ENCODE results near the gene NRG2. TPM values are rescaled to one million over a fixed set of nuclear protein-coding genes. Genes with fewer than 3 reads are reported as not detected.
A peak's percentile ranks its signal among the peaks of the same experiment; 100 is the strongest.

The NRG2 gene
- total RNA-seq, 2 experiments from 2014 or later = 0.11 to 0.14 TPM

DNA sequence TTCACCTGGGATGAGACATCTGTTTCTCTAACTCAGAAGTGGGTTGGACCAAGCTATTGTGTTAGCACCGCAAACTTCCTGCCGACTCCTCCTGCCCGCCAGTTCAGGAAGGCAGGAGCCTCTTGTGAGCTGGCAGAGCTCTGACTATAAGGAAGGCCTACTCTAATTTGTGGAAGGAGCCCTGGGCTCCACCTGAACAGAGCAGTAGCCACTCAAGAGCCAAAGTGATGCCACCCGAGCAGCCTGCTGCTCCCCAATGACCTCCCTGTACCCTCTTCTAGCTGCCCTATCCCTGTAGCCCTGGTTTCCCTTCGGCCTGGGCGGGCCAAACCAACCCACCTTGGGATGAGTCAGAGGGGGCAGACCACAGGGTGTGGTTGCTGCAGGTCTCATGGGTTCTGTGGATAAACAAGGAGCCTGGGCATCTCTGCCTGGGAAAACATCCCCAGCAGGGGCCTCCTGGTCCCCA lies 165.9 kb downstream of the NRG2 start:
- CTCF ChIA-PET = interaction anchor here (1.3 kb wide), 2 partner anchors 13 to 92 kb away, joined by 4 to 5 read pairs; no protein-coding TSS in a partner anchor
- Mint-ChIP-seq H3K9me3 (ENCODE audit: low read depth) (peaks cover 4% of the 10 kb centered on the region), H3K27me3 (no peaks in the 10 kb centered on the region)

DNA sequence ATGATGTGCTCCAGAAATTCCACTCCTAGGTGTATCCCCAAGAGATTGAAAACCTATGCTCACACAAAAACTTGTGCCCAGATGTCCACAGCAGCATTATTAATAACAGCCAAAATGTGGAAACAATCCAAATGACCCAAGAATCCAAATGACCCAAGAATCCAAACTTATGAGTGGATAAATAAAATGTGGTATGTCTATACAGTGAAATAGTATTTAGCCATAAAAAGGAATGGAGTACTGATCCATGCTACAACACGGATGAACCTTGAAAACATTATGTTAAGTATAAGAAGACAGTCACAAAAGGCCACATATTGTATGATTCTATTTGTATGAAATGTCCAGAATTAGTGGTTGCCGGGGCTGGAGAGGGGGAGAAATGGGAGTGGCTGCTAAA lies 167.1 kb downstream of the NRG2 start:
- intact Hi-C loops (cut with DNase I, micrococcal nuclease) = no loop called here
- DNase-seq (no peak), ATAC-seq (no peak)
- Mint-ChIP-seq H3K27me3 (no peaks in the 10 kb centered on the region), H3K27ac (no peak overlapping the region), H3K9me3 (ENCODE audit: low read depth) (peaks cover 4% of the 10 kb centered on the region), H3K4me3 (no peak overlapping the region), H3K4me1 (peaks cover 3% of the 10 kb centered on the region), H3K36me3 (ENCODE audit: low read depth) (no peaks in the 10 kb centered on the region)
- ChIA-PET CTCF (interaction anchor here (1.3 kb wide), 1 partner anchor 12 kb away, joined by 5 read pairs; no protein-coding TSS in a partner anchor), POLR2A (no interaction called here)

More for the DNA sequence above, 165.9 kb downstream of the NRG2 start:
- Mint-ChIP-seq H3K4me3 (no peak overlapping the region), H3K27ac (no peak overlapping the region), H3K36me3 (ENCODE audit: low read depth) (no peaks in the 10 kb centered on the region), H3K4me1 (peaks cover 3% of the 10 kb centered on the region)
- ATAC-seq (peak; percentile 23), DNase-seq (no peak)
- intact Hi-C loops (cut with DNase I, micrococcal nuclease) = no loop called here
- POLR2A ChIA-PET = no interaction called here

DNA sequence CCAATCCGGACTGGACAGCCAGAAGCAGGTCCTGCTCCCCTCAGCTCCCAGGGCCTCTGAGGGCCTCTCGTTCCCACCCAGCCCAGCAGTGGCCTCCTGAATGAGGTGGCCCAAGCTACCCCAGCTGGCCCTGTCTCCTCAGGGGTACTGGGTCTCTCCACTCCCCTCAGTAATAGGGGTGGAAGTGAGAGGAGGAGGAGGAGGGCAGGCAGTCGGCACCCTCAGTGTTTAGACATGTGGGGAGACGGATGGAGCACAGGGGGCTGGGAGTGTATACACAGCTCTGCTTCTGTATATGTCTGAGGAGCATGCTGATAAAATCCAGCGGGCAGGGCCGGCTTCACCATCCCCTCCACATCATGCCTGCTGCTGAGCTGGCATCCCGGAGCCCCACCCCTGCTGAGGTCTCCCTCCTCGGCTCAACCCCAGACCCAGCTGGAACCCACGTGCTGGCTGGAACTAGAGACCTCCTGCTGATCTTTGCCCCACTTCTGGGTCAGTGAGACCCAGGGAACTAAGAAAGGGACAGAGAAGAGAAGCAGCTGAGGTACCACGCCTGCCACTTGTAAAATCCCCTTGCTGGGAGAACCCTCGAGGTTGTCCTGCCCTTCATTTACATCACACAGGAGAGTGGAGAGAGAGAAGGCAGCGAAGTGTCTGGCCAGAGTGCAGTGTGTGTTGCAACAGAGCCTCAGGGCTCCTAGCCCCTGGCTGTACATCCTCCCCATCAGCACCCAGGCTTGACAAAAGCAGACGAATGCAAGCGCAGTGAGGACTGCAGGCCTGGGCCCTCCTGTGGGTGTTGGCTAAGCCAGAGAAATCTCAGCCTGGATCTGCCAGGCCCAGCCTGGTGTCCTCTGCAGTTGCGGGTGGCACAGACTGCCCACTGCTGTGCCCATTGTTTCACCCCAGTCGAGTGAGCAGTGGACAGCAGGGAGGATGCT lies 170.0 kb downstream of the NRG2 start:
- DNase-seq = no peak
- intact Hi-C loops (cut with DNase I, micrococcal nuclease) = no loop called here
- Mint-ChIP-seq H3K36me3 (ENCODE audit: low read depth) (no peaks in the 10 kb centered on the region), H3K27me3 (peaks cover 2% of the 10 kb centered on the region), H3K9me3 (ENCODE audit: low read depth) (peaks cover 4% of the 10 kb centered on the region), H3K4me1 (peaks cover 3% of the 10 kb centered on the region), H3K4me3 (no peak overlapping the region), H3K27ac (no peak overlapping the region)
- ChIA-PET CTCF (interaction anchor here (0.7 to 1.5 kb wide), 4 partner anchors 12 to 633 kb away, joined by 3 to 7 read pairs (median 4); no protein-coding TSS in a partner anchor), POLR2A (no interaction called here)
- ATAC-seq = no peak

DNA sequence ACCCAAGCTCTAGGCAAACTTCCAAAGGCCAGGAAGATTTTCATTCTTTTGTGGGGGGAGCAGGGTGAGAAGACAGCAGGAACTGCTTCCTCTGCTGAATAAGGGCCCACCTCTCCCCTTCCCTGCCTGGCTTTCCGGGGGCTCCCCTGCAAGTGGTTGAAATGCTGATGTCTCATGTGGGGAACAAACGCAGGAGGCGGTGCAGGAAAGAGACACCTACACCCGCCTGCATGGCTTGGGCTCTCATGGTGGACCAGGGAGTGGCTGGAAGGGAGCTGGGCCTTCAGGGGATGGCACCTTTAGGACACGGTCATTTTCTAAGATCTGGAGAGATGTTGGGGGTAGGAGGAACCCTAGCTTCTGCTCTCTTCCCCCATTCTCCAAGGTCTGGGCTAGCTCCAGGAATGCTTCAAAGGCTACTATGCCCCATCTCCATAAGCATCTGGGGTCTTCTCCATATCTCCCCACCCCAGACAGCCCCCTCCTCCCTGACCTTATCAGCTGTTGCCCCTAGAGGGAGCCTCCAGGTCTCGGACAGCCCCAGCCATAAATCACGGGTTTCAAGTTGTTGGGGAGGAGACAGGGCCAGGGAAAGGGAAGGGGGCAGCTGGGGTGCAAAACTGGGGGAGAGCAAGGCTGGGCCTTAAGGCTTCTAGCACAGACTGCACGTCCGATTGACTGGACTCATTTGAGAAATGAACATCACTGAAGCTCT lies 170.9 kb downstream of the NRG2 start:
- DNase-seq = no peak
- ChIA-PET POLR2A (no interaction called here), CTCF (interaction anchor here (0.7 to 1.5 kb wide), 5 partner anchors 9 to 97 kb away, joined by 3 to 7 read pairs (median 4); no protein-coding TSS in a partner anchor)
- Mint-ChIP-seq H3K4me1 (peaks cover 3% of the 10 kb centered on the region), H3K27me3 (peaks cover 2% of the 10 kb centered on the region), H3K9me3 (ENCODE audit: low read depth) (peaks cover 4% of the 10 kb centered on the region), H3K36me3 (ENCODE audit: low read depth) (no peaks in the 10 kb centered on the region), H3K27ac (no peak overlapping the region), H3K4me3 (no peak overlapping the region)
- intact Hi-C loops (cut with DNase I, micrococcal nuclease) = no loop called here
- ATAC-seq = no peak

DNA sequence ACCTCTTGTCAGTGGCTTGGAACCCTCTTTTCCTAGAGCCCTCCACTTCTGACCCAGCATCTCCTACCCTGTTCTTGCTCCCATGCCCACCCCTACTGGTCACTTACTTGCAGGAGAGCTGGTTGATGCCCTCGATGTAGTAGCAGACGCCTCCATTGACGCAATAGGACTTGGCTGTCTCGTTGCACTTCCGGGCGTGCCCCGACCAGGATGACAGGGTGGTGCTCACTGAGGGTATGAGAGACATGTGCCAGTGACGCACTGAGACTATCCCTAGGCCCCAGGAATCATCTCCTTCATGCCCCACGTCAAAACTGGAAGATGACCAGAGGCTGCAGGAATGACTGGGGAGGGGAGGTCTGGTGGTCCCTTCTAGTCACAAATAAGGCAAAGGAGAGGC lies 171.5 kb downstream of the NRG2 start:
- ChIA-PET POLR2A (no interaction called here), CTCF (interaction anchor here (0.8 to 1.5 kb wide), 4 partner anchors 9 to 96 kb away, joined by 3 to 7 read pairs (median 4); no protein-coding TSS in a partner anchor)
- Mint-ChIP-seq H3K27ac (no peak overlapping the region), H3K4me1 (no peaks in the 10 kb centered on the region), H3K36me3 (ENCODE audit: low read depth) (no peaks in the 10 kb centered on the region), H3K27me3 (peaks cover 7% of the 10 kb centered on the region), H3K9me3 (ENCODE audit: low read depth) (peaks cover 4% of the 10 kb centered on the region), H3K4me3 (no peak overlapping the region)
- DNase-seq = no peak
- no peak for ATAC-seq
- intact Hi-C loops (cut with DNase I, micrococcal nuclease) = no loop called here

DNA sequence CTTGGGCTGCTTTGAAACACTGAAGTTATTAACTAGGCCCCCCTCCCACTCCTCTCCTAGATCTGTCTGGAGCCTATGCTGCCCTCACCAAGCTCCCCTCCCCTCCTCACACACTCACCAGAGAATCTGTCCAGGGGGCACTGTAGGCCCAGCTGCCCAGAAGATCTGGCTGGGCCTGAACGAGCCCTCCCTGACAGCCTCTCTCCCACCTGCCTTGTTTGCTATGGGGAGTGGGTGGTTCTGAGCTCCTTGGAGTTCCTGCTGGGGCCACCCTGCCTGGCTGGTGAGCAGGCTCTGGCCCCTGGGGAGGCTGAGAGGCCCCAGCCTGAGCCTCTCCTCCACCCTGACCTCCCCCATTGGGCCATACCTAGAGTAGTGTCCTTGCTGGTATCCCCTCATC lies 172.4 kb downstream of the NRG2 start:
- H3K4me3 Mint-ChIP-seq = no peak overlapping the region
- no peak for DNase-seq
- H3K27me3 Mint-ChIP-seq = peaks cover 8% of the 10 kb centered on the region
- ATAC-seq = no peak
- no peaks in the 10 kb centered on the region for H3K36me3 Mint-ChIP-seq (ENCODE audit: low read depth)
- no peaks in the 10 kb centered on the region for H3K9me3 Mint-ChIP-seq (ENCODE audit: low read depth)
- ChIA-PET CTCF (interaction anchor here (1.4 kb wide), 1 partner anchor 95 kb away, joined by 3 read pairs; no protein-coding TSS in a partner anchor), POLR2A (no interaction called here)
- H3K27ac Mint-ChIP-seq = no peak overlapping the region
- H3K4me1 Mint-ChIP-seq = no peaks in the 10 kb centered on the region
- intact Hi-C loops (cut with DNase I, micrococcal nuclease) = no loop called here

DNA sequence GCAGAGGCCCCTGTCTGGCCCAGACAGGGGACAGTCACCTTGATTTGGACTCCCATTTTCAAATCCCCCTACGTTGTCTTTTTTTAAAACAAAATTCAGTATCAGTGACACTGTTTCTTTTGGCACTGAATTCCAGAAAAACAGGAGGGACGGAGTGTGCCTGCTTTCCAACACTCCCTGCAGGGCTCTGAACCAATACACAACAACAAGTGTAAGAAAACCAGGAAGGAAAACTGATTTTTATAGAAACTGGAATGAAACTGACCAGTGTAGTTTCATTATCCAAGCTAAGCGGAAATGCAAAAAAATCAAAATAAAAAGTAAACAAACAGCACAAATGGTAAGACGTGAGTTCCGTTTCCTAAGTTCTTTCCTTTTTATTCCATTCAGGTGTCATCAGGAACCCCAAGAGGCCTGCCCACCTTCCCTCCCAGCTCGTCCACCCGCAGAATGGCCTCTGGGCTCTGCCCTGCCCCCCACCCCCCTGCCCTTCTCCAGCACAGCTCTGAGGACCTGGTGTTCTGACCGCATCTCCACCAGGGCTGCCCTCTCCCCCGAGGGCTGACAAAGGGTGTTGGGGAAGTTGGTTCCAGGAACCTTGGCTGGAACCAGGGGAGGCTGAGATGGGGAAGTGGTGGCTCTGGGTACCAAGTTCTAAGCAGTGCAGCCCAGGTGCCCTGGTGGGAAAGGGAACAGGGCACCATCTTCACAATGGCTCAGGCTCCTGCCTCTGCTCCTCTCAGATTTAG lies 173.9 kb downstream of the NRG2 start:
- H3K9me3 Mint-ChIP-seq (ENCODE audit: low read depth) = no peaks in the 10 kb centered on the region
- DNase-seq (no peak), ATAC-seq (no peak)
- intact Hi-C loops (cut with DNase I, micrococcal nuclease) = no loop called here
- no peaks in the 10 kb centered on the region for H3K4me1 Mint-ChIP-seq
- no peak overlapping the region for H3K27ac Mint-ChIP-seq
- ChIA-PET POLR2A (no interaction called here), CTCF (no interaction called here)
- H3K4me3 Mint-ChIP-seq = no peak overlapping the region
- peaks cover 12% of the 10 kb centered on the region for H3K27me3 Mint-ChIP-seq
- H3K36me3 Mint-ChIP-seq (ENCODE audit: low read depth) = no peaks in the 10 kb centered on the region

DNA sequence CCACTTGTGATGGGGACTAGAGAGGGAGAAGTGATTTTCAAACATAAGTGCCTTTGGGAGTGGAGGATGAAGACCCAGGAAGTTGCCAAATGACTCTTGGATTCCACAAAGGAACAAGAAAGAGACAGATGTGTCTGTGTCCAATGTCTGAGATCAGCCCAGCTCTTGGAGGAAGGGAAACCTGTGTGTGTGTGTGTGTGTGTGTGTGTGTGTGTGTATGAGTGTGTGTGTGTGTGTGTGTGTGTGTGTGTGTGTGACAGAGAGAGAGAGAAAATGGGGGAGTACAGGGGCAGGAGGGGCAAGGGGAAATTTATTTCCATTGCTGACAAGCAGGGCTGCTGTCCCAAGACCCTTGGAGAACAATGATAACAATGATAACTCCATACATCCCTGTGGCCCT lies 175.5 kb downstream of the NRG2 start:
- DNase-seq (no peak), ATAC-seq (no peak)
- no peaks in the 10 kb centered on the region for H3K36me3 Mint-ChIP-seq (ENCODE audit: low read depth)
- intact Hi-C loops (cut with DNase I, micrococcal nuclease) = no loop called here
- H3K27me3 Mint-ChIP-seq = peaks cover 12% of the 10 kb centered on the region
- POLR2A ChIA-PET = no interaction called here
- H3K27ac Mint-ChIP-seq = no peak overlapping the region
- no peaks in the 10 kb centered on the region for H3K4me1 Mint-ChIP-seq
- no peaks in the 10 kb centered on the region for H3K9me3 Mint-ChIP-seq (ENCODE audit: low read depth)
- H3K4me3 Mint-ChIP-seq = no peak overlapping the region
- CTCF ChIA-PET = interaction anchor here (1.8 kb wide), 1 partner anchor 102 kb away, joined by 7 read pairs; no protein-coding TSS in a partner anchor

DNA sequence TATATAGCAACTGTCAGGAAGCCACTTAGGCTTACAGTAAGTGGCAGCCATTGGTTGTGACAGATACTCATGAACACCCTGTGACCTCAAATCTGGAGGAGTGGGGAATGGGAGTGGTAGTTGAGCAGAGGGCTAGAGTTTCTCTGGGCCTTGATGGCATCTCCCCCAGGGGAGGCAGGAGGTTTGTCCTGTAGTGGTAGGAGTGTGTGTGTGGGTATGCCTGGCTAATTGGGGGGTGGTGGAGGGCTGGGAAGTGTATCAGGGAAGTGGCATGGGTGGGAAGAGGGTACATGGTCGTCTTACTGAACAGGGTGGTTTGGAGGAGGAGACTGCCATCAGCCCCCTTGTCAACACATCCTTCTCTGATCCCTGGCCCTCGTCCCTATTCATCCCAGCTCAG lies 176.0 kb downstream of the NRG2 start:
- Mint-ChIP-seq H3K36me3 (ENCODE audit: low read depth) (no peaks in the 10 kb centered on the region), H3K27ac (no peak overlapping the region), H3K4me1 (no peaks in the 10 kb centered on the region), H3K4me3 (no peak overlapping the region), H3K9me3 (ENCODE audit: low read depth) (no peaks in the 10 kb centered on the region), H3K27me3 (peaks cover 12% of the 10 kb centered on the region)
- ATAC-seq = no peak
- CTCF ChIA-PET = interaction anchor here (1.8 kb wide), 1 partner anchor 102 kb away, joined by 7 read pairs; no protein-coding TSS in a partner anchor
- DNase-seq = no peak
- intact Hi-C loops (cut with DNase I, micrococcal nuclease) = no loop called here
- POLR2A ChIA-PET = no interaction called here

DNA sequence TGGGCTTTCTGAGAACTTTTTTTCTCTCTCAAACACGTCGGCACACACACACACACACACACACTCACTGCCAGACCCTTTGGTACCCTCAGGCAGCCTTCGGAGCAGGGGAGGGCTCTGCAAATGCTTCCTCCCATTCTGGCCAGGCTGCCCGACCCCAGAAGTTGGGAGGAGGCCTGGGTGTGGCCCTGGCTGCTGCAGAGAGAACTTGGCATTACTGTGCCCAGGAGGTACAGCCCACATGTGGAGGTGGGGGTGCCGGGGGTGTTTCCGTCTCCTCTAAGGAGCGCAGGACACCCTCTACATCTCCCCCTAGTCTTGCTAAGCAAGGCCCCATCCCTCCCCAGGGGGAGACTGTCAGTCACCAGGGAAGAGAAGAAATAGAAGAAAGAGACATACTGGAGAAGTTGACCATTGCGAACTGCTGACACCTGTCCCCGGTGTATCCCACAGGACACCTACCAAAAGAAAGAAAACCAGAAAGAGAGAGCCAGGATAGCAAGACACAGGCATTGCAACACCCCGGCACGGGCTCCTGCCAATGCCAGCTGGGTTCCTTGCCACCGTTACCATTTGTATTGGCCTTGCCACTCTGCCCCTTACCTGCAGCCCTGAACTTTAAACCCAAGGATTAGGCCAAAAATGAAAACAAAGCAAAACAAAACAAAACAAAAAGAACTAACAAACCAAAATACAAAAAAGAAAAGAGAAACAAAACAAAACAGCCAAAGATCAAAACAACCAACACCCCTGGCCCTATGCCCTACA lies 178.2 kb downstream of the NRG2 start:
- Mint-ChIP-seq H3K27ac (no peak overlapping the region), H3K4me3 (no peak overlapping the region), H3K36me3 (ENCODE audit: low read depth) (no peaks in the 10 kb centered on the region), H3K9me3 (ENCODE audit: low read depth) (no peaks in the 10 kb centered on the region), H3K4me1 (no peaks in the 10 kb centered on the region), H3K27me3 (peaks cover 12% of the 10 kb centered on the region)
- no peak for ATAC-seq
- ChIA-PET POLR2A (no interaction called here), CTCF (interaction anchor here (0.6 to 1.3 kb wide), 2 partner anchors 15 to 42 kb away, joined by 3 read pairs; no protein-coding TSS in a partner anchor)
- DNase-seq = no peak
- intact Hi-C loops (cut with DNase I, micrococcal nuclease) = loop anchor here (1.0 kb wide), 2 partner anchors 78 to 103 kb away; no protein-coding TSS in a partner anchor
